SU-DHL-6 (cell line): Measurements from ENCODE around the gene MYO9A.

ENCODE experiments used
- CTCF ChIP-seq: fragments of 200-600 bp; sonication (generic); IDR thresholded peaks from one replicate; pipeline ENCODE4 v1.5.1; 2017; ENCODE audit warnings: antibody characterized with exemption, mild to moderate bottlenecking, low read length, moderate library complexity; ENCODE audit not compliant: insufficient read depth, poor library complexity, severe bottlenecking
- EZH2phosphoT487 ChIP-seq: fragments of 200-600 bp; sonication (generic), shearing (Covaris generic); conservative IDR thresholded peaks from 2 replicates; pipeline ENCODE4 v1.6.1; 2018; ENCODE audit warnings: mild to moderate bottlenecking, antibody characterized with exemption, low read length, moderate library complexity, mixed read lengths

GRCh38 chr15:71925145-71925544 lies 192.8 kb downstream of the MYO9A start:
- TF ChIP-seq EZH2phosphoT487 (no peak), CTCF (no peak)
